ENCODE data around the gene STK10.

Gene STK10

GRCh38 chr5:172106511-172107356 is 81.3 kb downstream of the STK10 start:
- peak overlapping the region; percentile 7 for H3K4me3 ChIP-seq (ENCODE audit: low read depth, low read length)
- in situ Hi-C loops (cut with HindIII; ENCODE audit: low sequenced_read_pairs) = no loop called here
- peak; percentile 43 for DNase-seq (ENCODE audit: low read depth, low spot score)
- TF ChIP-seq CTCF (IDR thresholded peaks at IDR 0.05; ENCODE audit: low read depth, low read length) = peak; percentile 95

- in situ Hi-C loops (cut with HindIII; ENCODE audit: low sequenced_read_pairs) = no loop called here
- DNase-seq (ENCODE audit: low read depth, low spot score) = no peak
- no peak for TF ChIP-seq CTCF (IDR thresholded peaks at IDR 0.05; ENCODE audit: low read depth, low read length)
- H3K4me3 ChIP-seq (ENCODE audit: low read depth, low read length) = no peak overlapping the region
Observed at GRCh38 chr5:172105811-172106210, 82.2 kb downstream of the STK10 start.

- no peak for DNase-seq (ENCODE audit: low read depth, low spot score)
- no peak overlapping the region for H3K4me3 ChIP-seq (ENCODE audit: low read depth, low read length)
- in situ Hi-C loops (cut with HindIII; ENCODE audit: low sequenced_read_pairs) = no loop called here
- no peak for TF ChIP-seq CTCF (IDR thresholded peaks at IDR 0.05; ENCODE audit: low read depth, low read length)
Observed at GRCh38 chr5:172104801-172105701, 83.0 kb downstream of the STK10 start.

- in situ Hi-C loops (cut with HindIII; ENCODE audit: low sequenced_read_pairs) = no loop called here
- H3K4me3 ChIP-seq (ENCODE audit: low read depth, low read length) = no peak overlapping the region
- no peak for TF ChIP-seq CTCF (IDR thresholded peaks at IDR 0.05; ENCODE audit: low read depth, low read length)
- DNase-seq (ENCODE audit: low read depth, low spot score) = no peak
Observed at GRCh38 chr5:172104021-172104420, 84.0 kb downstream of the STK10 start.

- in situ Hi-C loops (cut with HindIII; ENCODE audit: low sequenced_read_pairs) = no loop called here
- no peak for TF ChIP-seq CTCF (IDR thresholded peaks at IDR 0.05; ENCODE audit: low read depth, low read length)
- peak overlapping the region; percentile 32 for H3K4me3 ChIP-seq (ENCODE audit: low read depth, low read length)
- peak; percentile 96 for DNase-seq (ENCODE audit: low read depth, low spot score)
Observed at GRCh38 chr5:172102913-172103626, 85.0 kb downstream of the STK10 start.

GRCh38 chr5:172102218-172102870 is 85.7 kb downstream of the STK10 start:
- in situ Hi-C loops (cut with HindIII; ENCODE audit: low sequenced_read_pairs) = no loop called here
- TF ChIP-seq CTCF (IDR thresholded peaks at IDR 0.05; ENCODE audit: low read depth, low read length) = no peak
- DNase-seq (ENCODE audit: low read depth, low spot score) = no peak
- no peak overlapping the region for H3K4me3 ChIP-seq (ENCODE audit: low read depth, low read length)

Data from astrocyte of the spinal cord (primary cell).